Type B pancreatic cell (in vitro differentiated cells): Measurements from ENCODE around the gene PERM1. TPM values are rescaled to one million over a fixed set of nuclear protein-coding genes. Genes with fewer than 3 reads are reported as not detected.
A peak's percentile ranks its signal among the peaks of the same experiment; 100 is the strongest.

ENCODE experiments used
- DNase-seq: peaks from one replicate; pipeline ENCODE4 v3.0.0; 2021; ENCODE audit warnings: mixed read lengths; ENCODE audit not compliant: unreplicated experiment; ENCODE audit errors: extremely low spot score
- H3K27ac Mint-ChIP-seq: 2 replicates; pipeline ENCODE4 v1.8.0; 2021; ENCODE audit warnings: mild to moderate bottlenecking, mixed read lengths
- H3K27me3 Mint-ChIP-seq: 2 replicates; pipeline ENCODE4 v1.8.0; 2021; ENCODE audit warnings: mixed read lengths
- H3K36me3 Mint-ChIP-seq: 2 replicates; pipeline ENCODE4 v1.8.0; 2021; ENCODE audit warnings: mixed read lengths
- H3K4me1 Mint-ChIP-seq: one replicate; pipeline ENCODE4 v1.8.0; 2021; ENCODE audit warnings: mixed read lengths; ENCODE audit not compliant: unreplicated experiment
- H3K4me3 Mint-ChIP-seq: 2 replicates; pipeline ENCODE4 v1.8.0; 2021; ENCODE audit warnings: mild to moderate bottlenecking, mixed read lengths
- H3K9me3 Mint-ChIP-seq: 2 replicates; pipeline ENCODE4 v1.8.0; 2021; ENCODE audit warnings: mixed read lengths
- CTCF ChIP-seq: fragments of 200-600 bp; sonication (generic); conservative IDR thresholded peaks from 2 replicates; pipeline ENCODE4 v1.5.0; 2021; ENCODE audit warnings: antibody characterized with exemption, mild to moderate bottlenecking
- total RNA-seq: library from RNA; stranded (reverse); gene quantifications from 2 replicates; pipeline ENCODE4 v1.2.1, GENCODE V29; 2021; ENCODE audit warnings: low replicate concordance

PERM1 gene
- total RNA-seq, 1 donor from 2014 or later = 0.34 TPM

GRCh38 chr1:940107-941014 is 41.5 kb downstream of the PERM1 start:
- H3K27ac Mint-ChIP-seq = no peak overlapping the region
- TF ChIP-seq CTCF = peak; percentile 17
- H3K27me3 Mint-ChIP-seq = peaks cover 21% of the 10 kb centered on the region
- H3K9me3 Mint-ChIP-seq = no peaks in the 10 kb centered on the region
- H3K36me3 Mint-ChIP-seq = no peaks in the 10 kb centered on the region
- DNase-seq = no peak
- peaks cover 21% of the 10 kb centered on the region for H3K4me1 Mint-ChIP-seq
- H3K4me3 Mint-ChIP-seq = peak overlapping the region; percentile 45

GRCh38 chr1:939511-940106 is 42.3 kb downstream of the PERM1 start:
- Mint-ChIP-seq H3K27ac (no peak overlapping the region), H3K9me3 (no peaks in the 10 kb centered on the region), H3K4me3 (peak overlapping the region; percentile 11), H3K4me1 (peaks cover 21% of the 10 kb centered on the region), H3K27me3 (peaks cover 25% of the 10 kb centered on the region), H3K36me3 (no peaks in the 10 kb centered on the region)
- DNase-seq = no peak
- TF ChIP-seq CTCF = no peak

- Mint-ChIP-seq H3K27ac (no peak overlapping the region), H3K36me3 (no peaks in the 10 kb centered on the region), H3K4me1 (peaks cover 14% of the 10 kb centered on the region), H3K4me3 (peak overlapping the region; percentile 11), H3K9me3 (no peaks in the 10 kb centered on the region), H3K27me3 (peaks cover 25% of the 10 kb centered on the region)
- DNase-seq = no peak
- no peak for TF ChIP-seq CTCF
These were observed 43.0 kb downstream of the PERM1 start for GRCh38 chr1:938711-939489.

- H3K27me3 Mint-ChIP-seq = peaks cover 25% of the 10 kb centered on the region
- peak; percentile 39 for TF ChIP-seq CTCF
- no peaks in the 10 kb centered on the region for H3K36me3 Mint-ChIP-seq
- no peaks in the 10 kb centered on the region for H3K9me3 Mint-ChIP-seq
- H3K4me3 Mint-ChIP-seq = peak overlapping the region; percentile 39
- DNase-seq = no peak
- H3K4me1 Mint-ChIP-seq = peaks cover 13% of the 10 kb centered on the region
- no peak overlapping the region for H3K27ac Mint-ChIP-seq
These were observed 43.7 kb downstream of the PERM1 start for GRCh38 chr1:938088-938683.

- Mint-ChIP-seq H3K9me3 (no peaks in the 10 kb centered on the region), H3K4me1 (peaks cover 13% of the 10 kb centered on the region), H3K27me3 (peaks cover 28% of the 10 kb centered on the region), H3K36me3 (no peaks in the 10 kb centered on the region), H3K4me3 (peak overlapping the region; percentile 39), H3K27ac (no peak overlapping the region)
- DNase-seq = no peak
- TF ChIP-seq CTCF = no peak
These were observed 44.4 kb downstream of the PERM1 start for GRCh38 chr1:937521-937920.
